DMS114 treated with DMSO at 0.1 percent for 48 hours (cell line): ENCODE results near the gene ZNF888.
"Not testable (repeated sequence)": the region's sequence is repeated elsewhere in the genome, so short reads cannot be mapped to it uniquely, and the experiment has no call there.

Experiments used
- DNase-seq: peaks from one replicate; lab custom pipeline; 2025; ENCODE audit not compliant: unreplicated experiment; lab: John Stamatoyannopoulos, UW

ZNF888 gene

GRCh38 chr19:52922841-52923777, at the start of gene ZNF888:
ZNF888 (minus strand) TSS chr19:52923428; CDS start chr19:52917873, 5,555 bp downstream.
- peak; percentile 67 for DNase-seq

- DNase-seq, result no peak
These were observed 44.5 kb upstream of the ZNF888 start for GRCh38 chr19:52967772-52968171.

GRCh38 chr19:52963247-52963618, 40.0 kb upstream of the ZNF888 start:
- no peak for DNase-seq

GRCh38 chr19:52962394-52963246, 39.4 kb upstream of the ZNF888 start, which contains the start of gene ZNF816:
ZNF816 (minus strand) TSS chr19:52962881; CDS start chr19:52956089, 6,792 bp downstream.
- peak; percentile 93 for DNase-seq

- no peak for DNase-seq
These were observed 38.8 kb upstream of the ZNF888 start for GRCh38 chr19:52961981-52962380.

- DNase-seq, result no peak
These were observed 36.5 kb upstream of the ZNF888 start for GRCh38 chr19:52959613-52960295.

GRCh38 chr19:52957591-52957990, 34.4 kb upstream of the ZNF888 start:
- no peak for DNase-seq

GRCh38 chr19:52956917-52957316, 33.7 kb upstream of the ZNF888 start:
- DNase-seq, result no peak

GRCh38 chr19:52949422-52949821, 26.2 kb upstream of the ZNF888 start:
- DNase-seq, result no peak

- DNase-seq, result no peak
These were observed 25.0 kb upstream of the ZNF888 start for GRCh38 chr19:52948025-52948770.

GRCh38 chr19:52946322-52947310, 23.4 kb upstream of the ZNF888 start:
- no peak for DNase-seq

- no peak for DNase-seq
These were observed 22.6 kb upstream of the ZNF888 start for GRCh38 chr19:52945652-52946321.

GRCh38 chr19:52944703-52945493, 21.7 kb upstream of the ZNF888 start:
- not testable (repeated sequence) for DNase-seq

- DNase-seq, result no peak
These were observed 20.8 kb upstream of the ZNF888 start for GRCh38 chr19:52943884-52944643.

GRCh38 chr19:52943134-52943883, 20.1 kb upstream of the ZNF888 start:
- no peak for DNase-seq

GRCh38 chr19:52942386-52943133, 19.3 kb upstream of the ZNF888 start:
- peak; percentile 64 for DNase-seq
